GDM1 (cell line): ENCODE data around the gene THOC6.
A peak's percentile ranks its signal among the peaks of the same experiment; 100 is the strongest.

Experiments used
- DNase-seq: peaks from one replicate; lab custom pipeline; 2025; lab: John Stamatoyannopoulos, UW

THOC6 gene

GRCh38 chr16:3023669-3024478, at the start of gene THOC6, which contains the start of gene HCFC1R1:
Gene THOC6 (plus strand): TSS chr16:3024035. CDS start chr16:3024327, 292 bp downstream.
Gene HCFC1R1 (minus strand): TSS chr16:3023942. CDS start chr16:3023941, 1 bp downstream.
- DNase-seq: peak; percentile 96

DNA sequence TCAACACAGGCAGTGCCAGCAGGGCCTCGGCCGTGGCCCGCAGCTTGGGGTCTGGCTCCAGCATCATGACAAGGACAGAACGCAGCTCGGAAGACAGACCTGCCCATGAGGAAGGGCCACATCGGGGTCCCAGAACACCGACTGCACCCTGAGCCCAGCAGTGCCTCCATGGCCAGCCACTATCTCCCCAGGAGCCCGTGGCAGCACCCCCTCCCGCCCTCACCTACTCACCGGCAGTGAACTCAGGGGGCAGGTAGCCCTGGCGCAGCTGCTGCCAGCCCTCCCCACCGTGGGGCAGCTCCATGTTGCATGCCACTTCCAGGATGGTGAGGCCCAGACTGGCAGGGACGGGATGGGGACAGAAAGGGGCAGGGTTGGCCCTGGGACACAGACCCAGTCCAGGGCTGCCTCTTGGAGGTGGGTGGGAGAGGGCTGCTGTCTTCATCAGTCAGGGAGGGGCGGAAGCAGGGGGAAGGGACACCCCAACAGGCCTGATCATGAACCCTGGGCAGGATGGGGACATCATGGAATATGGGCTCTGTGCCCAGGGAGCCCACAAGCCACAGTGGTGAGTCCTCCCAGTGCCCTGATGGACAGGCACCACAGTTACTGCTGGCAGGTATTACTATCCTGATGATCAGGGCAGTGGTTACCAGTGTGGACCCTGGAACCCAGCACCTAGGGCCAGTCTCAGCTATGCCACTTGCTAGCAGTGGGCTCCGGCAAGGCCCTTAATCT, 49.3 kb upstream of the THOC6 start:
- no peak for DNase-seq

DNA sequence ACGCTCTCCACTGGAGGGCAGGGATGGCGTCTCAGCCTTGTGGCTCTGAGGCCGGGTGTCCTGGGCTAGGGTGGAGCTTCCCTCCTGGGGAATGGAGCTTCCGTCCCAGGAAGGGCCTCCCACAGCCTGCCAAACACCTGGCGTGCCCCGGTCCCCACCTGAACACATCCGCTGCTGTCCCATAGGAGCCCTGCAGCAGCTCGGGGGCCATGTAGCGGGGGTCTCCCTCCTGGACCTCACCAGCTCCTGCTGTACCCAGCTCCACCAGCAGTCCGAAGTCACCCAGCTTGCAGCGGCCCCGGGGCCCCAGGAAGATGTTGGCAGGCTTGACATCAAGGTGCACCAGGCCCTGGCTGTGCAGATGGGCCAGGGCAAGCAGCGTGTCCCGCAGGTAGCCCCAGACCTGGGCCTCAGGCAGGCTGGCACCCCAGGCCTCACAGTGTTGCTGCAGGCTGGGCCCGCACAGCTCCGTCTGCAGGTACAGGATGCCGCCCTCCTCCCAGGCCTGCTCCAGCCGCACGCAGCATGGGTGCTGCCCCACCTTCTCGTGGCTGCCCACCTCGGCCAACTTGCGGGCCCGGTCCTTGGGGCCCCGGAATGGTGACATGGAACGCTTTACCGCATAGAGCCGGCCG, 48.6 kb upstream of the THOC6 start:
- DNase-seq: no peak

DNA sequence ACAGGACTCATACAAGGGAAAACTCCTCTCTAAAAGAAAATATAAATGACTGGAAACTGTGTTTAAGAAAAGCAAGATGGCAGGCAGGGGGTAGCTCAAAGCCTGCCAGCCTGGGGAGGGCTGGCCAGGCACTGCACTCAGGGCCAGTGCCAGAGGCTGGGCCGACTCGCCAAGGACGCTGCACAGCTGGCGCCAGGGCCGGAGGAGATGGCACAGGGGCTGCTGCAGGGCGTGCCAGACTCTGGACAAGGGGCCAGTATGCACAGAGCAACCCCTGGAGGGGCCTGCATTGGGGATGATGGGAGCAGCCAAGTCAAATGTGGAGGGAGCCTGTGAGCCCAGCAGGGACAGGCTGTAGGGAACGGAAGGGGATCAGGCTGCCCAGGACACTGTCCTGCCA, 47.6 kb upstream of the THOC6 start:
- no peak for DNase-seq

DNA sequence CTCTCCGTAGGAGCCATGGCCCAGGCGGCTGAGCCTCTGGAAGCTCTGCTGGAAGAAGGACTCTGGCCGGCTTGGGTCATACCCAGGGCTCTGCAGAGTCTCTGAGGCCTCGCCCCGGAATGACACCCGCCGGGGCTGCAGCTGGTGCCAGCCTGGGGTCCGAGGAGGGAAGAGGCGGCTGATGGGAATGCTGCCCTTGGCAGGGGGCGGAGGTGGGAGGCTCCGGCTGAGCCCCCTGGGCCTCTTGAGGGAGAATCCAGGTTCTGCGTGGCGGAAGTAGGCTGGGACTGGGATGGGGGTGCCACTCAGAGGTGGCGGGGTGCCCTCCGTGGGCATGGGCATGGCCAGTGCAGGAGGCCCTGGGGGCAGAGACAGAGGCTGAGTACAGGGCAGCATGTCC, 47.2 kb upstream of the THOC6 start:
- no peak for DNase-seq

- no peak for DNase-seq
Observed at GRCh38 chr16:2977440-2977839, 46.4 kb upstream of the THOC6 start.

DNA sequence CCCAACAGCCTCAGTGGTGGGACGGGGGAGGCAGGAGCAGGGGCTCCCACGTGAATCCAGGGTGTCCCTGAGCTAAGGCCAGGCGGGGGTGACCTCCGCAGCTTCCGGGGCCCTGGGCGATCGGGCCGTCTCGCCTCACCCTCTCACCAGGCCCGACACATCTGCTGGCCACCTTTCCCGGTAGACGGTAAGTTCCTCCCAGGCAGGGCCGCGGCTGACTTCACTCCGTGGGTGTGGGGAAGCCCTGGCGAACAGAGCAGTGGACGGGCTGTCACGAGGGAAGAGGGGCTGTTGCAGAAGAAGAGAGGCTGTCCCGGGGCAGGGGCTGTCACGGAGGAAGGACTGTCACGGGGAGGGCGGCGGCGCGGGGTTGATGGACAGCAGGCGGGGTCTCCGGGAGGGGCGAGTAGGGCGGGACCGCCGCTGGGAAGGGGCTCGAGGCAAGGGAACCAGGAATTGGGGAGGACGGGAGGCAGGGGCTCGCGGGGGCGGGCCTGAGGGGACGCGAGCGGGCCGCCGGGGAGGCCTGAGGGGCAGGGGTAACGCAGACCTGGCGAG, 44.1 kb upstream of the THOC6 start:
- no peak for DNase-seq

- DNase-seq: peak; percentile 87
Observed at GRCh38 chr16:2980227-2981176, 43.3 kb upstream of the THOC6 start, which contains the start of gene PKMYT1. Gene PKMYT1 (minus strand): TSS chr16:2980446. CDS start chr16:2979657, 789 bp downstream.

DNA sequence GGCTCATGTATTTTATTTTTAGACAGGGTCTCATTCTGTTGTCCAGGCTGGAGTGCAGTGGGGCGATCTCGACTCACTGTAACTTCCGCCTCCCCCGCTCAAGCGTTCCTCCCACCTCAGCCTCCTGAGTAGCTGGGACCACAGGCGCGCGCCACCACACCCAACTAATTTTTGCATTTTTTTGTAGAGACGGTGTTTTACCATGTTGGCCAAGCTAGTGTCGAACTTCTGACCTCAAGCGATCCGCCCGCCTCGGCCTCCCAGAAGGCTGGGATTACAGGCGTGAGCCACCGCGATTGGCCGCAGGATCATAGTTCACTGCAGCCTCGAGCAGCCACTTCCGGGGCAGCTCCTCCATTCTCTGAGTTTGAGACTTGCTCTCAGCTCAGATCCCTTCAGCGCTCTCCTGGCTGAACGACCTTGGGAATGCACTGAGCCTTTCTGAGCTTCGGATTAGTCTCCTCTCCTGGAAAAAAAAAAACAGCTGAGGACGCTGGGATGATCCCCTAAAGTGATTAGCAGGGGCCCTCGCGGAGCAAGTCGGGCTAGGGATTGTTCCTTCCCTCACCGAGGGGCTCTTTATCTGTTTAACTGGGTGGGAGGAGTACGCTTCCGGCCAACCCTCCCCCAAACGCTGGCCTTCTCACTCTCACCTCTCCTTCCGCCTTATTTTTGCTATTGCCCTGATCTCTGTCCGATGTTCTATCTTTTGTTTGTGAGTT, 42.5 kb upstream of the THOC6 start:
- DNase-seq: no peak

- DNase-seq: no peak
Observed at GRCh38 chr16:2981899-2982250, 42.0 kb upstream of the THOC6 start.

DNA sequence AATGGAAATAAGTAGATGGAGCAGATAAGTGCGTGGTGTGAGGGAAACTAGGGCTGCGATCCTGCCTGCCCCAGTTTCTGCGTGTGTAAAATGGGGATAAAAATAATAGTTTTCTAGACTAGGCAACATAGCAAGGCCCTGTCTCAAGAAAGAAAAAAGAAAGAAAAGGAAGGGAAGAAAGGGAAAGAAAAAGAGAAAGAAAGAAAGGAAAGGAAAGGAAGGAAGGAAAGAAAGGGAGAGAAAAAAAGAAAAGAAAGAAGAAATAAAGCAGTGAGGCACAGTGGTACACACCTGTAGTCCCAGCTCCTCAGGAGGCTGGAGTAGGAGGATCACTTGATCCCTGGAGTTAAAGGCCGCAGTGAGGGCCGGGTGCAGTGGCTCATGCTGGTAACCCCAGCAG, 41.4 kb upstream of the THOC6 start:
- DNase-seq: no peak

DNA sequence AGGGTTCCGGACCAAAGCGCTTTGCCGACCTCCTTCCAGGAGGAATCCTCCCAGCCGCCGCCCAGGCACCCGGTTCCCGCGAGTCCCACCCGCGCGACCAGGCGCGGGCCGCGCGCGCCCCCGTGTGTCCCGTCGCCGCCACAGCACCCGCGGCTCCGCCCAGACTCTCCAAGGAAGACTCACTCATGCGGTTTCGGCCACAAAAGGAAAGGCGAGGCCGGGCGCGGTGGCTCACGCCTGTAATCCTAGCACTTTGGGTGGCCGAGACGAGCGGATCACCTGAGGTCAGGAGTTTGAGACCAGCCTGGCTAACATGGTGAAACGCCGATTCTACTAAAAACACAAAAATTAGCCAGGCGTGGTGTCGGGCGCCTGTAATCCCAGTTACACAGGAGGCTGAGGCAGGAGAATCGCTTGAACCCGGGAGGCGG, 40.1 kb upstream of the THOC6 start:
- peak; percentile 68 for DNase-seq

DNA sequence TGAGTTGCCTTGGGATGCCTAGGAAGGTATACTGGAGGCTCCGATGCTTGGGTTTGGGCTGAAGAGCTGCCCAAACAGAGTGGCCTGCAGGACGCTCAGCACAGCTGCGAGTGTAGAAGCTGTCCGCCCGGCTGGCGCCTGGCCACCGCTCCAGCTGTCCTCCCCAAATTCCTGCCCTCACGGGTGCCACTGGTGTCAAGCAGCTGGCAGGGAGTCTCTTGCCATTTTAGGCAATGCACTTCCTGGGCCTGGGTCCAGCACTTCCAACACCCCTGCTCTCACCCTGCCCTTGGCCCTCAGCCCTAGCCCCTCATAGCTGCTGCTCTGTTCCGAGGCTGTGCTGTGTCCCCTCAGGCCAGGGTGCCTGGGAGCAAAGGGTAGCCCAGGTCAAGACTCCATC, 38.4 kb upstream of the THOC6 start:
- no peak for DNase-seq

GRCh38 chr16:2985893-2986355, 37.9 kb upstream of the THOC6 start:
- no peak for DNase-seq

DNA sequence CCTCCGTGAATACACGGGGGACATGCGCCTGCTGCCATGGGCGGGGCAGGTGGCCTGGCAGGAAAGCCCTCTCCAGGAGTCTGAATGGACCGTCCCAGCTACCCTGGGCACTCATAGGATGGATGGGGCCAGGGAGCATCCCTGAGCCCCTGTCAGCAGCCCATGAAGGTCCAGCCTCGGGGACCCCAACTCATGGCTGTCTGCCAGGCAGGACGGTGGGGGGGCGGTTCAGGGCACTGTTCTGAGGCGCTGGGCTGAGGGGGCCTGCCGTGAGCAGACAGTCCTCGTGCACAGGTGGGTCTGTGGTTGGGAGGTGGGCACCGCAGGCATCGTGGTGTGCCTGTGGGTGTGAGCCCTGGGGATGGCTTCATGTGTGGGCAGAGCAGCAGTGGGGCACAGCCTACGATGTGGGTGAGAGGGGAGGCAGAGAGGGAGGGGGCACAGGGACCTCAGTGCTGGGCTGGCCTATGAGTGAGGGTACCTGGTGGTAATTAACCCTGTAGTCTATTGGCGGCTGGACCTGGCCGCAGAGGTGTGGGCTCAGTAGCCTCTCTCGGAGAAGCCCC, 37.1 kb upstream of the THOC6 start:
- no peak for DNase-seq

DNA sequence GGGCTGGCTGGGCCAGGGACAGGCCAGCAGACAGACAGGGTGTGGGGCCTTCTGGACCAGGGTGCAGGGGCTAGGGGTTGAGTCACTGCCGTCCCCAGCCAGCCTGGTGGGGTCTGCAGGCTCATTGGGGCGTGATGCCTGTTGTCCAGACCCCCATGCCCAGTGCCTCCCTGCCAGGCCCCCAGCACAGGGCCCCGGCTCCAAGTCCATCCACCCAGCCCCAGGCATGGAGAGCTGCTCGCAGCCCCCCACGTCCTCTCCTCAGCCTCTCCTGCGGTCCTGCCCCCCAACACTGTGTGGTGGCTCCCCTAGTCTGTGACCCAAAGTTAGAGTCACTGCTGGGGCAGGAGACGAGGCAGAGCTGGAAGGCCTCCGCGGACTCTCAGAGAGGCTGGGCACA, 36.5 kb upstream of the THOC6 start:
- no peak for DNase-seq

- no peak for DNase-seq
Observed at GRCh38 chr16:2987833-2988232, 36.0 kb upstream of the THOC6 start.

- DNase-seq: no peak
Observed at GRCh38 chr16:2988590-2989099, 35.2 kb upstream of the THOC6 start.

DNA sequence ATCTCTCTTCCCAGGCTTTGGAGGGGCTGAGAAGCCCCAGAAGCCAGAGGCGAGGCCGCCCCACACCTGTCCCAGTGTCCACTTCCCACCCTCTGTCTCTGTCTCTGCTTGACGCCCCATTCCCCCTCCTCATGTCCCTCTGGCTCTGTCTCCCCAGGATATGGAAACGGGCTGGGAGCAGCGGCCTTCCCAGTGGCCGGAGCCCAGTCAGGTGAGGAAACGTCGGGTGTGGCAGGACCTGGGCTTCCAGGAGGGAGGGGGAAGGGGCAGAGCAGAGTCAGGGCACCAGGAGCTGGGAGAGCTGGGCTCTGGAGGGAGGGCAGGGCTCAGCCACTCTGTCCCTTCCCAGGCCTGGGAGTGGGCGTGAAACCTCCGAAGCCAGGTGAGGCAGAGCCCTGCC, 32.9 kb upstream of the THOC6 start:
- no peak for DNase-seq
